KMS-11 (cell line): Measurements from ENCODE around the gene RETREG1.

ENCODE experiments used
- H2AFZ ChIP-seq: fragments of 200-600 bp; sonication (generic); 2 replicates; pipeline ENCODE4 v1.6.1; 2016; ENCODE audit warnings: antibody characterized with exemption, mixed run types, low read depth
- H3K27ac ChIP-seq: fragments of 200-600 bp; sonication (generic); 2 replicates; pipeline ENCODE4 v1.6.1; 2016; ENCODE audit warnings: mild to moderate bottlenecking, mixed run types
- H3K27me3 ChIP-seq: fragments of 200-600 bp; sonication (generic); 2 replicates; pipeline ENCODE4 v1.6.1; 2017; ENCODE audit warnings: mild to moderate bottlenecking, low read depth, mixed run types, moderate library complexity; ENCODE audit not compliant: insufficient read depth
- H3K36me3 ChIP-seq: fragments of 200-600 bp; sonication (generic); 2 replicates; pipeline ENCODE4 v1.6.1; 2017; ENCODE audit warnings: mild to moderate bottlenecking, mixed run types; ENCODE audit not compliant: insufficient read depth
- H3K4me1 ChIP-seq: fragments of 200-600 bp; sonication (generic); 2 replicates; pipeline ENCODE4 v1.6.1; 2016; ENCODE audit warnings: mild to moderate bottlenecking, low read depth, mixed run types; ENCODE audit not compliant: poor library complexity, severe bottlenecking
- H3K4me2 ChIP-seq: fragments of 200-600 bp; sonication (generic); 2 replicates; pipeline ENCODE4 v1.7.0; 2016; ENCODE audit warnings: mild to moderate bottlenecking, mixed run types
- H3K4me3 ChIP-seq: fragments of 200-600 bp; sonication (generic); IDR thresholded peaks from 2 replicates; pipeline ENCODE4 v1.6.1; 2017; ENCODE audit warnings: low read depth, low read length, mixed read lengths; ENCODE audit not compliant: insufficient read depth
- H3K79me2 ChIP-seq: fragments of 200-600 bp; sonication (generic); 2 replicates; pipeline ENCODE4 v1.6.1; 2016; ENCODE audit warnings: low read depth, mixed run types; ENCODE audit not compliant: insufficient read depth
- H3K9ac ChIP-seq: fragments of 200-600 bp; sonication (generic); 2 replicates; pipeline ENCODE4 v1.6.1; 2016; ENCODE audit warnings: mild to moderate bottlenecking, mixed run types
- H4K20me1 ChIP-seq: fragments of 200-600 bp; sonication (generic); 2 replicates; pipeline ENCODE4 v1.6.1; 2016; ENCODE audit warnings: mild to moderate bottlenecking, mixed run types; ENCODE audit not compliant: insufficient read depth
- TF ChIP-seq, protein P1 (sequence below): fragments of 200-600 bp; sonication (generic); conservative IDR thresholded peaks from 2 replicates; pipeline ENCODE4 v1.6.1; 2017; ENCODE audit warnings: low read depth, mild to moderate bottlenecking, antibody characterized with exemption, low read length, moderate library complexity, mixed read lengths

The RETREG1 gene

DNA sequence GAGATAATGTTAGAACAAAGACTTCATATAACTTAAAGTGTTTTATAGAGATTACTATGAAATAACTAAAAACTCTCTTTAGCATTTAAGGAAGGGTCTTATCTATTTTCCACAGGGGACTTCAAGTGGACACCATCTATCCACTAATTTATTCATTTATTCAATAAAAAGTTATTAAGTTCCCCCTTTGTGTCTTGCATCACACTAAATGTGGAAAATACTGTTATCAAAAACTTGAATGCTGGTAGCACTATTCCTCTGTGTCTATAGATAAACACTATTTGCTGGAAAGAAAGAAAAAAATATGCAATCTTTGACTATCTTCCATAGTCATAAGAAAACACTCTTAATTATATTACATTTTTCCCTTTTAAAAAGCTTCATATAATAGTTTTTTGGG lies 131.1 kb downstream of the RETREG1 start:
- H3K27ac ChIP-seq: no peak overlapping the region
- no peaks in the 10 kb centered on the region for H3K36me3 ChIP-seq
- no peak overlapping the region for H3K9ac ChIP-seq
- no peaks in the 10 kb centered on the region for H4K20me1 ChIP-seq
- H3K4me3 ChIP-seq: no peak overlapping the region
- no peak overlapping the region for H3K4me2 ChIP-seq
- no peaks in the 10 kb centered on the region for H3K27me3 ChIP-seq
- no peak overlapping the region for H2AFZ ChIP-seq
- H3K4me1 ChIP-seq: no peaks in the 10 kb centered on the region
- TF ChIP-seq, protein P1, sequence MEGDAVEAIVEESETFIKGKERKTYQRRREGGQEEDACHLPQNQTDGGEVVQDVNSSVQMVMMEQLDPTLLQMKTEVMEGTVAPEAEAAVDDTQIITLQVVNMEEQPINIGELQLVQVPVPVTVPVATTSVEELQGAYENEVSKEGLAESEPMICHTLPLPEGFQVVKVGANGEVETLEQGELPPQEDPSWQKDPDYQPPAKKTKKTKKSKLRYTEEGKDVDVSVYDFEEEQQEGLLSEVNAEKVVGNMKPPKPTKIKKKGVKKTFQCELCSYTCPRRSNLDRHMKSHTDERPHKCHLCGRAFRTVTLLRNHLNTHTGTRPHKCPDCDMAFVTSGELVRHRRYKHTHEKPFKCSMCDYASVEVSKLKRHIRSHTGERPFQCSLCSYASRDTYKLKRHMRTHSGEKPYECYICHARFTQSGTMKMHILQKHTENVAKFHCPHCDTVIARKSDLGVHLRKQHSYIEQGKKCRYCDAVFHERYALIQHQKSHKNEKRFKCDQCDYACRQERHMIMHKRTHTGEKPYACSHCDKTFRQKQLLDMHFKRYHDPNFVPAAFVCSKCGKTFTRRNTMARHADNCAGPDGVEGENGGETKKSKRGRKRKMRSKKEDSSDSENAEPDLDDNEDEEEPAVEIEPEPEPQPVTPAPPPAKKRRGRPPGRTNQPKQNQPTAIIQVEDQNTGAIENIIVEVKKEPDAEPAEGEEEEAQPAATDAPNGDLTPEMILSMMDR: no peak
- no peaks in the 10 kb centered on the region for H3K79me2 ChIP-seq

DNA sequence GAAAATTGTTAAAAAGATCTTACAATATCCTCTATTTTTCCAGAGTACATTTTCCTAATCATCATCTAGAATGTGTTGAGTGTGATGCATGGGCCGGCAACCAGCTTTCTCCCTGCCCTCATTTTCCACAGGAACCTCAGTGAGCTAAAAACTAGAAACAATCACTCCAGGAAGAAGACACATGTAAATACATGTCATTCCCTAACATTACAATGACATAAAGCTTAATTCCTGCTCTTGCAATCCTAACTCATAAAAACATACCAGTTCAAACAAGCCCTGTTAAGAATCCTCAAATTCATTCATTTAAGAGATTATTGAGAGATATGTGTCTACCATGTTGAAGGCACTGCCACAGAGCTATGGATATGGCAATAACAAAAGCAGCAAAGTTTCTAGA lies 132.7 kb downstream of the RETREG1 start:
- no peaks in the 10 kb centered on the region for H4K20me1 ChIP-seq
- TF ChIP-seq, protein P1: no peak
- H2AFZ ChIP-seq: no peak overlapping the region
- H3K4me3 ChIP-seq: no peak overlapping the region
- no peak overlapping the region for H3K9ac ChIP-seq
- no peaks in the 10 kb centered on the region for H3K79me2 ChIP-seq
- no peaks in the 10 kb centered on the region for H3K27me3 ChIP-seq
- no peak overlapping the region for H3K4me2 ChIP-seq
- H3K4me1 ChIP-seq: no peaks in the 10 kb centered on the region
- no peaks in the 10 kb centered on the region for H3K36me3 ChIP-seq
- H3K27ac ChIP-seq: no peak overlapping the region

DNA sequence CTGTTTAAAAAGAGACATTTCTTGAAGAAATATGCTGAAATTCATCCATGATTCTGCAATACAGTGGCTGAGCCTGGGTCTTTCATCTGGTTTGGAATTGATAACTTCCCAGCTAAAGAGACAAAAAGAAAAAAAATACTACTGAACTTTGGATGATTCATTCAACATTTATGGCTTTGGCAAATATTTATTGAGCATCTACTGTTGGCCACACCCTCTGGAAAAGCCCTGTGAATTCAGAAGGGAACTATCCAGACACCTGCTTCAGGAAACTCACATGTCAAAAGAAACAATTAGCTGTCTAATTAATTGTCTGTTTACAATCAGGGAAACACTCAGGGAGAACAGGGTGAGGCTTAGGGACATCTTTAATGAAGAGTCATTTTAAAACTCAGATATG lies 133.4 kb downstream of the RETREG1 start:
- Histone ChIP-seq H3K9ac (no peak overlapping the region), H3K79me2 (no peaks in the 10 kb centered on the region), H2AFZ (no peak overlapping the region), H3K27ac (no peak overlapping the region), H3K36me3 (no peaks in the 10 kb centered on the region), H3K4me3 (no peak overlapping the region), H3K27me3 (no peaks in the 10 kb centered on the region), H4K20me1 (no peaks in the 10 kb centered on the region), H3K4me1 (no peaks in the 10 kb centered on the region), H3K4me2 (no peak overlapping the region)
- TF ChIP-seq, protein P1: no peak

DNA sequence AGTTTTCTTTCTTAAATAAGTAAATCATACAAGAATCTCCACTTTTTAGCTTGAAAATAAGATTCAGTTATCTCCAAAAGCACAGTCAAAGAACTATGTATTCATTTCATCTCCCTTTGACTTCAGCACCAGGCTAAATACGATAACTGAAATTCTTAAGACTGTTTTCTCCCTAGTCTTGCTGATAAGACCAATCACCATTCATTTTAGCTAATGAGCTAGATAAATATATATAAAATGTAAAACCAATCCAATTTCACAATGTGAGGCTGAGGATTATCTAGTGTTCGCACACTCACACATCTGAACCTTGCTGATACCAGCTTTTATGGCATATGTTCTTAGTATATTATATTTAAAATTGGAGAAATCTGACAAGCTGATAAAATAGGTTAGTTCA lies 133.9 kb downstream of the RETREG1 start:
- Histone ChIP-seq H3K27ac (no peak overlapping the region), H3K4me1 (no peaks in the 10 kb centered on the region), H3K79me2 (no peaks in the 10 kb centered on the region), H3K4me2 (no peak overlapping the region), H2AFZ (no peak overlapping the region), H3K36me3 (no peaks in the 10 kb centered on the region), H4K20me1 (no peaks in the 10 kb centered on the region), H3K27me3 (no peaks in the 10 kb centered on the region), H3K9ac (no peak overlapping the region), H3K4me3 (no peak overlapping the region)
- TF ChIP-seq, protein P1: no peak
